ENCODE measurements around the gene SYNGR3. TPM values are rescaled to one million over a fixed set of nuclear protein-coding genes. Genes with fewer than 3 reads are reported as not detected.
A peak's percentile ranks its signal among the peaks of the same experiment; 100 is the strongest.

SYNGR3 gene
- total and polyA plus RNA-seq, 2 of the 13 experiments (the other 11 are each of a cell fraction or from before 2014, with no cell fraction given), result 0.97 to 5.7 TPM

DNA sequence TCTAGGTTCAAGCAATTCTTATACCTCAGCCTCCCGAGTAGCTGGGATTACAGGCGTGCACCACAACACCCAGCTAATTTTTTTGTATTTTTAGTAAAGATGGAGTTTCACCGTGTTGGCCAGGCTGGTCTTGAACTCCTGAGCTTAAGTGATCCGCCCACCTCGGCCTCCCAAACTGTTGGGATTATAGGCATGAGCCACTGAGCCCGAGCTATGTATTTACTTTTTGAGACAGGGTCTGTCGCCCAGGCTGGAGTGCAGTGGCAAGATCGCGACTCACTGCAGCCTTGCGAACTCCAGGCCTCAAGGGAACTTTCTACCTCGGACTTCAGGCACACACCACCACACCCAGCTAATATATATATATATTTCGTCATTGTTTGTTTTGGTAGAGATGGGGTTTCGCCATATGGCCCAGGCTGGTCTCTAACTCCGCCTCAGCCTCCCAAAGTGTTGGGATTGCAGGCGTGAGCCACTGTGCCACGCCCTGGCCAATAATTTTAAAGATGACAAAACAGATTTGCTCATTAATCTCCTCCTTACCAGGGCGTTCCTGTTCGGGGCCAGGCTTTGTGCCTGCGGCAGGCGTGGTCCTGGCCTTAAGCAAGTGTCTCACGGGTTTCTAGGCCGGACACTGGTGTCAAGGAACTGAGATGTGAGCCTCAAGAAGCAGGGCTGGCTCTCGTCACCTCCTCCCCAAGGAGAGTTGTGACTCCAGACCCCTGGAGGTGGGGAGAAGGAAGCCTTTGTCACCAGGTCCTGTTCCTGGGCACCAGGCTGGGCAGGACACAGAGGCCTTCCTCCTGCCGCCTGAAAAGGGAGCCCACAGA, 25.6 kb downstream of the SYNGR3 start (continued):
- TF ChIP-seq, protein P1, sequence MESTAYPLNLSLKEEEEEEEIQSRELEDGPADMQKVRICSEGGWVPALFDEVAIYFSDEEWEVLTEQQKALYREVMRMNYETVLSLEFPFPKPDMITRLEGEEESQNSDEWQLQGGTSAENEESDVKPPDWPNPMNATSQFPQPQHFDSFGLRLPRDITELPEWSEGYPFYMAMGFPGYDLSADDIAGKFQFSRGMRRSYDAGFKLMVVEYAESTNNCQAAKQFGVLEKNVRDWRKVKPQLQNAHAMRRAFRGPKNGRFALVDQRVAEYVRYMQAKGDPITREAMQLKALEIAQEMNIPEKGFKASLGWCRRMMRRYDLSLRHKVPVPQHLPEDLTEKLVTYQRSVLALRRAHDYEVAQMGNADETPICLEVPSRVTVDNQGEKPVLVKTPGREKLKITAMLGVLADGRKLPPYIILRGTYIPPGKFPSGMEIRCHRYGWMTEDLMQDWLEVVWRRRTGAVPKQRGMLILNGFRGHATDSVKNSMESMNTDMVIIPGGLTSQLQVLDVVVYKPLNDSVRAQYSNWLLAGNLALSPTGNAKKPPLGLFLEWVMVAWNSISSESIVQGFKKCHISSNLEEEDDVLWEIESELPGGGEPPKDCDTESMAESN (CRISPR knock-in tag; conservative IDR thresholded peaks at IDR 0.05), result 0 out of 2 replicates have a peak, but pooled peaks have one; percentile 36
- TF ChIP-seq, protein P2, sequence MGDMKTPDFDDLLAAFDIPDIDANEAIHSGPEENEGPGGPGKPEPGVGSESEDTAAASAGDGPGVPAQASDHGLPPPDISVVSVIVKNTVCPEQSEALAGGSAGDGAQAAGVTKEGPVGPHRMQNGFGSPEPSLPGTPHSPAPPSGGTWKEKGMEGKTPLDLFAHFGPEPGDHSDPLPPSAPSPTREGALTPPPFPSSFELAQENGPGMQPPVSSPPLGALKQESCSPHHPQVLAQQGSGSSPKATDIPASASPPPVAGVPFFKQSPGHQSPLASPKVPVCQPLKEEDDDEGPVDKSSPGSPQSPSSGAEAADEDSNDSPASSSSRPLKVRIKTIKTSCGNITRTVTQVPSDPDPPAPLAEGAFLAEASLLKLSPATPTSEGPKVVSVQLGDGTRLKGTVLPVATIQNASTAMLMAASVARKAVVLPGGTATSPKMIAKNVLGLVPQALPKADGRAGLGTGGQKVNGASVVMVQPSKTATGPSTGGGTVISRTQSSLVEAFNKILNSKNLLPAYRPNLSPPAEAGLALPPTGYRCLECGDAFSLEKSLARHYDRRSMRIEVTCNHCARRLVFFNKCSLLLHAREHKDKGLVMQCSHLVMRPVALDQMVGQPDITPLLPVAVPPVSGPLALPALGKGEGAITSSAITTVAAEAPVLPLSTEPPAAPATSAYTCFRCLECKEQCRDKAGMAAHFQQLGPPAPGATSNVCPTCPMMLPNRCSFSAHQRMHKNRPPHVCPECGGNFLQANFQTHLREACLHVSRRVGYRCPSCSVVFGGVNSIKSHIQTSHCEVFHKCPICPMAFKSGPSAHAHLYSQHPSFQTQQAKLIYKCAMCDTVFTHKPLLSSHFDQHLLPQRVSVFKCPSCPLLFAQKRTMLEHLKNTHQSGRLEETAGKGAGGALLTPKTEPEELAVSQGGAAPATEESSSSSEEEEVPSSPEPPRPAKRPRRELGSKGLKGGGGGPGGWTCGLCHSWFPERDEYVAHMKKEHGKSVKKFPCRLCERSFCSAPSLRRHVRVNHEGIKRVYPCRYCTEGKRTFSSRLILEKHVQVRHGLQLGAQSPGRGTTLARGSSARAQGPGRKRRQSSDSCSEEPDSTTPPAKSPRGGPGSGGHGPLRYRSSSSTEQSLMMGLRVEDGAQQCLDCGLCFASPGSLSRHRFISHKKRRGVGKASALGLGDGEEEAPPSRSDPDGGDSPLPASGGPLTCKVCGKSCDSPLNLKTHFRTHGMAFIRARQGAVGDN (CRISPR knock-in tag; IDR thresholded peaks at IDR 0.05), result peak; percentile 64
- no peak for TF ChIP-seq ZNF138 (CRISPR knock-in tag; IDR thresholded peaks at IDR 0.05; ENCODE audit: low read depth)
- no peak for TF ChIP-seq POLR2A (IDR thresholded peaks at IDR 0.05; ENCODE audit: insufficient read depth in 1 of 2, low read depth in 2 of 2, low read length in 2 of 2)
- TF ChIP-seq SALL1 (CRISPR knock-in tag; IDR thresholded peaks at IDR 0.05), result peak; percentile 51
- TF ChIP-seq LCORL (IDR thresholded peaks at IDR 0.05), result no peak
- TF ChIP-seq LCORL (CRISPR knock-in tag; IDR thresholded peaks at IDR 0.05), result peak; percentile 51
- no peak for TF ChIP-seq MLLT10 (CRISPR knock-in tag; IDR thresholded peaks at IDR 0.05)
- TF ChIP-seq, protein P3, sequence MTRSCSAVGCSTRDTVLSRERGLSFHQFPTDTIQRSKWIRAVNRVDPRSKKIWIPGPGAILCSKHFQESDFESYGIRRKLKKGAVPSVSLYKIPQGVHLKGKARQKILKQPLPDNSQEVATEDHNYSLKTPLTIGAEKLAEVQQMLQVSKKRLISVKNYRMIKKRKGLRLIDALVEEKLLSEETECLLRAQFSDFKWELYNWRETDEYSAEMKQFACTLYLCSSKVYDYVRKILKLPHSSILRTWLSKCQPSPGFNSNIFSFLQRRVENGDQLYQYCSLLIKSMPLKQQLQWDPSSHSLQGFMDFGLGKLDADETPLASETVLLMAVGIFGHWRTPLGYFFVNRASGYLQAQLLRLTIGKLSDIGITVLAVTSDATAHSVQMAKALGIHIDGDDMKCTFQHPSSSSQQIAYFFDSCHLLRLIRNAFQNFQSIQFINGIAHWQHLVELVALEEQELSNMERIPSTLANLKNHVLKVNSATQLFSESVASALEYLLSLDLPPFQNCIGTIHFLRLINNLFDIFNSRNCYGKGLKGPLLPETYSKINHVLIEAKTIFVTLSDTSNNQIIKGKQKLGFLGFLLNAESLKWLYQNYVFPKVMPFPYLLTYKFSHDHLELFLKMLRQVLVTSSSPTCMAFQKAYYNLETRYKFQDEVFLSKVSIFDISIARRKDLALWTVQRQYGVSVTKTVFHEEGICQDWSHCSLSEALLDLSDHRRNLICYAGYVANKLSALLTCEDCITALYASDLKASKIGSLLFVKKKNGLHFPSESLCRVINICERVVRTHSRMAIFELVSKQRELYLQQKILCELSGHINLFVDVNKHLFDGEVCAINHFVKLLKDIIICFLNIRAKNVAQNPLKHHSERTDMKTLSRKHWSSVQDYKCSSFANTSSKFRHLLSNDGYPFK (CRISPR knock-in tag; IDR thresholded peaks at IDR 0.05; ENCODE audit: borderline replicate concordance), result peak; percentile 31; the same call in 1 of the 2 replicates
- no peak for TF ChIP-seq SOX6 (IDR thresholded peaks at IDR 0.05)
- TF ChIP-seq SOX6 (CRISPR knock-in tag; IDR thresholded peaks at IDR 0.05), result peak; percentile 42; the same call in 1 of the 2 replicates
- TF ChIP-seq, protein P4, sequence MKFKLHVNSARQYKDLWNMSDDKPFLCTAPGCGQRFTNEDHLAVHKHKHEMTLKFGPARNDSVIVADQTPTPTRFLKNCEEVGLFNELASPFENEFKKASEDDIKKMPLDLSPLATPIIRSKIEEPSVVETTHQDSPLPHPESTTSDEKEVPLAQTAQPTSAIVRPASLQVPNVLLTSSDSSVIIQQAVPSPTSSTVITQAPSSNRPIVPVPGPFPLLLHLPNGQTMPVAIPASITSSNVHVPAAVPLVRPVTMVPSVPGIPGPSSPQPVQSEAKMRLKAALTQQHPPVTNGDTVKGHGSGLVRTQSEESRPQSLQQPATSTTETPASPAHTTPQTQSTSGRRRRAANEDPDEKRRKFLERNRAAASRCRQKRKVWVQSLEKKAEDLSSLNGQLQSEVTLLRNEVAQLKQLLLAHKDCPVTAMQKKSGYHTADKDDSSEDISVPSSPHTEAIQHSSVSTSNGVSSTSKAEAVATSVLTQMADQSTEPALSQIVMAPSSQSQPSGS (CRISPR knock-in tag; IDR thresholded peaks at IDR 0.05), result 0 out of 2 replicates have a peak, but pooled peaks have one; percentile 24
- TF ChIP-seq TBX3 (IDR thresholded peaks at IDR 0.05; ENCODE audit: borderline replicate concordance), result no peak
- peak; percentile 48 for TF ChIP-seq GABPB1 (CRISPR knock-in tag; IDR thresholded peaks at IDR 0.05)
- TF ChIP-seq PAX8 (CRISPR knock-in tag; IDR thresholded peaks at IDR 0.05; ENCODE audit: borderline replicate concordance), result no peak
- TF ChIP-seq PHF8 (CRISPR knock-in tag; IDR thresholded peaks at IDR 0.05), result 0 out of 2 replicates have a peak, but pooled peaks have one; percentile 15
- 0 out of 2 replicates have a peak, but pooled peaks have one; percentile 43 for TF ChIP-seq PPARG (CRISPR knock-in tag; conservative IDR thresholded peaks at IDR 0.05)
- TF ChIP-seq CEBPG (CRISPR knock-in tag; IDR thresholded peaks at IDR 0.05), result peak; percentile 85
- TF ChIP-seq KAT8 (CRISPR knock-in tag; IDR thresholded peaks at IDR 0.05), result peak; percentile 34; the same call in 1 of the 2 replicates
- no peak for TF ChIP-seq HNRNPL (IDR thresholded peaks at IDR 0.05; ENCODE audit: low read depth, low read length)

All from HepG2 (cell line).